GM23248 (cell line): ENCODE results near the gene RGS13.

Source experiments
- EZH2 ChIP-seq: fragments of 200-600 bp; sonication (generic); IDR thresholded peaks from 2 replicates; pipeline ENCODE4 v1.6.1; 2018; ENCODE audit warnings: antibody characterized with exemption, mild to moderate bottlenecking; ENCODE audit not compliant: insufficient read depth, poor library complexity, severe bottlenecking
- EZH2phosphoT487 ChIP-seq: fragments of 200-600 bp; sonication (generic); IDR thresholded peaks from 2 replicates; pipeline ENCODE4 v1.6.1; 2018; ENCODE audit warnings: antibody characterized with exemption, moderate library complexity, mild to moderate bottlenecking, low read depth; ENCODE audit not compliant: insufficient read depth

GRCh38 chr1:192620071-192620635 lies 15.8 kb upstream of the RGS13 start:
- no peak for TF ChIP-seq EZH2phosphoT487
- no peak for TF ChIP-seq EZH2
